ENCODE measurements around the gene ST7. TPM values are rescaled to one million over a fixed set of nuclear protein-coding genes. Genes with fewer than 3 reads are reported as not detected.

Gene ST7
- total RNA-seq, 4 donors from 2014 or later = 7.2 to 47.9 (median 19.1) TPM

- DNase-seq = no peak
- H3K9me3 ChIP-seq = no peaks in the 10 kb centered on the region
- TF ChIP-seq EP300 (IDR thresholded peaks at IDR 0.05; ENCODE audit: low read depth) = no peak
- no peak for TF ChIP-seq POLR2A (IDR thresholded peaks at IDR 0.05)
- TF ChIP-seq POLR2AphosphoS5 (IDR thresholded peaks at IDR 0.05) = no peak
- no peak for TF ChIP-seq CTCF (IDR thresholded peaks at IDR 0.05)
- no peaks in the 10 kb centered on the region for H3K27me3 ChIP-seq
- intact Hi-C loops (cut with DNase I; ENCODE audit: low total_unique reads) = no loop called here
- no peaks in the 10 kb centered on the region for H3K36me3 ChIP-seq
- in situ Hi-C loops (cut with MboI; ENCODE audit: low pct_ligation_motif_present in 1 of 4, low pct_unique_long_range_greater_than_20kb in 1 of 4, low sequenced_read_pairs in 3 of 4) = loop anchor here in 2 of 4 donors (25.0 kb wide), 3 partner anchors 510 to 1010 kb away; partner anchors contain the start of gene ANKRD7 (in 1 of the 2)
- H3K4me3 ChIP-seq = no peak overlapping the region
- H3K4me1 ChIP-seq = no peaks in the 10 kb centered on the region
- 59 to 100% methylated on average over 2 to 3 of the region's 3 CpGs for WGBS, 2 donors (ENCODE audit: low coverage in 1 of 2)
- no peak overlapping the region for H3K27ac ChIP-seq
Measured at GRCh38 chr7:117202511-117202910, 249.2 kb downstream of the ST7 start.

DNA sequence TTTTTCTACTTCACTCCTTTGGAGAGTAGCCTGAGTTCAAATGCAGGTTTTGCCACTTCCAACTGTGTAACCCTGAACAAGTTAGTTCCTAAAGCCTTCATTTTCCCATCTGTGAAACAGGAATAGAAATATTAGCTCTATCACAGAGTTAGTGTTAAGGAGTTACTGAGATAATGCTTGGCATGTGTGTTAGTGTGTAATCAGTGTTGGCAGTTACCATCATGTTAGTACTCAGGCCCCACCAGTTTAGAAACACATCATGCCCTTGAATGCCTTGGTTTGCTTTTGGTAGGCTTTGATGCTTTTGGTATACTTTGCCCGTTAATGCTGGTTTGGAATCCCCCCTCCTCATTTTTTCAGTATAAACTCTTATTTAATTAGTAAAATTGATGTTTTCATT is 249.9 kb downstream of the ST7 start:
- H3K4me1 ChIP-seq = no peaks in the 10 kb centered on the region
- H3K9me3 ChIP-seq = no peaks in the 10 kb centered on the region
- no peak overlapping the region for H3K4me3 ChIP-seq
- DNase-seq = no peak
- TF ChIP-seq EP300 (IDR thresholded peaks at IDR 0.05; ENCODE audit: low read depth) = no peak
- in situ Hi-C loops (cut with MboI; ENCODE audit: low pct_ligation_motif_present in 1 of 4, low pct_unique_long_range_greater_than_20kb in 1 of 4, low sequenced_read_pairs in 3 of 4) (loop anchor here in 2 of 4 donors (25.0 kb wide), 3 partner anchors 509 to 1009 kb away; partner anchors contain the start of gene ANKRD7 (in 1 of the 2)), intact Hi-C loops (cut with DNase I; ENCODE audit: low total_unique reads) (no loop called here)
- no peaks in the 10 kb centered on the region for H3K36me3 ChIP-seq
- H3K27ac ChIP-seq = no peak overlapping the region
- no peaks in the 10 kb centered on the region for H3K27me3 ChIP-seq
- 93 to 100% methylated on average over 1 of the region's 1 CpG for WGBS, 2 donors (ENCODE audit: low coverage in 1 of 2)

DNA sequence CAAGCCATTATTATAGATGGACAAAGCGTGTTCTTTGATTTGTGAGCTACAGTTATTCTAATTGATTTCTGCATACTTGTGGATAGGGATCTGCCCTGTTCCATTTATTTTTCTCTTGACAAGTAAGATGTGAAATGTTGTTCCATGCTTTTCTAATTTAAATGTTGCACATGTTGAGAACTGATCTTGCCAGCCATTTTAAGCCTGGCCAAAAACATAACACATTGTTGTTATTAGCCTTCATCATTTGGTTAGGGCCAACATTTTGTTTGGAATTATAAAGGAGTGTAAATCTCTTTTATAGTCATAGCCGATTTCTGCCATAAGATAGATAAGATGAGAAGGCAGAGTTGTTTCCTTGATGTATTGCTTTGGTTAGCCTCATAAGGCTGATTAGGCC is 252.6 kb downstream of the ST7 start:
- Histone ChIP-seq H3K4me3 (no peak overlapping the region), H3K27ac (no peak overlapping the region), H3K9me3 (no peaks in the 10 kb centered on the region), H3K36me3 (no peaks in the 10 kb centered on the region), H3K4me1 (no peaks in the 10 kb centered on the region), H3K27me3 (no peaks in the 10 kb centered on the region)
- DNase-seq = no peak
- WGBS, 2 donors (ENCODE audit: low coverage in 1 of 2) = 71 to 90% methylated on average over 2 of the region's 2 CpGs
- TF ChIP-seq POLR2A (IDR thresholded peaks at IDR 0.05) (no peak), EP300 (IDR thresholded peaks at IDR 0.05; ENCODE audit: low read depth) (no peak), POLR2AphosphoS5 (IDR thresholded peaks at IDR 0.05) (no peak), CTCF (IDR thresholded peaks at IDR 0.05) (no peak)
- in situ Hi-C loops (cut with MboI; ENCODE audit: low pct_ligation_motif_present in 1 of 4, low pct_unique_long_range_greater_than_20kb in 1 of 4, low sequenced_read_pairs in 3 of 4) = loop anchor here in 2 of 4 donors (25.0 kb wide), 3 partner anchors 506 to 1006 kb away; partner anchors contain the start of gene ANKRD7 (in 1 of the 2)
- intact Hi-C loops (cut with DNase I; ENCODE audit: low total_unique reads) = no loop called here

DNA sequence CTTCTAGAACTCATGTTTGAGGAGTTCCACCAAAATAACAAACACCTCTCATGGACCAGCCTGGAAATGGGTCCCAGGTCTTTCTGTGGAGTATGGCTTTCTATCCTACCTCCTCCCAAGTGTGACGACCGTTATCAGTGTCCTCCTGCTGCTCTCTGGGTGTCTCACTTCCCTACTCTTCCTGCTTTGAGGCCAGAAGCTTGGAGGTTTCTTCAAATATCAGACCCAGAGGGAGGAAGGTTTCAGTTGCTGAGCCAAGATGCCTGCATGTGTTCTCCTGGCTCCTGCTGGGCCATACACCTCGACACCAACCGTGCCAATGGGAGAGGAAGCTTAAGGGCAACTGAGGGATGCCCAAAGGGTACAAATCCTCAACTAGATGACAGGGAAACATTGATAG is 255.0 kb downstream of the ST7 start:
- no peaks in the 10 kb centered on the region for H3K4me1 ChIP-seq
- no peak for TF ChIP-seq EP300 (IDR thresholded peaks at IDR 0.05; ENCODE audit: low read depth)
- no peak for TF ChIP-seq POLR2A (IDR thresholded peaks at IDR 0.05)
- no peak for TF ChIP-seq CTCF (IDR thresholded peaks at IDR 0.05)
- TF ChIP-seq POLR2AphosphoS5 (IDR thresholded peaks at IDR 0.05) = no peak
- no peaks in the 10 kb centered on the region for H3K36me3 ChIP-seq
- no peak overlapping the region for H3K4me3 ChIP-seq
- WGBS, 2 donors (ENCODE audit: low coverage in 1 of 2) = 89 to 100% methylated on average over 2 to 4 of the region's 4 CpGs
- in situ Hi-C loops (cut with MboI; ENCODE audit: low pct_ligation_motif_present in 1 of 4, low pct_unique_long_range_greater_than_20kb in 1 of 4, low sequenced_read_pairs in 3 of 4) = loop anchor here in 2 of 4 donors (25.0 kb wide), 3 partner anchors 504 to 1004 kb away; partner anchors contain the start of gene ANKRD7 (in 1 of the 2)
- no peaks in the 10 kb centered on the region for H3K27me3 ChIP-seq
- intact Hi-C loops (cut with DNase I; ENCODE audit: low total_unique reads) = no loop called here
- no peak for DNase-seq
- no peak overlapping the region for H3K27ac ChIP-seq
- no peaks in the 10 kb centered on the region for H3K9me3 ChIP-seq

DNA sequence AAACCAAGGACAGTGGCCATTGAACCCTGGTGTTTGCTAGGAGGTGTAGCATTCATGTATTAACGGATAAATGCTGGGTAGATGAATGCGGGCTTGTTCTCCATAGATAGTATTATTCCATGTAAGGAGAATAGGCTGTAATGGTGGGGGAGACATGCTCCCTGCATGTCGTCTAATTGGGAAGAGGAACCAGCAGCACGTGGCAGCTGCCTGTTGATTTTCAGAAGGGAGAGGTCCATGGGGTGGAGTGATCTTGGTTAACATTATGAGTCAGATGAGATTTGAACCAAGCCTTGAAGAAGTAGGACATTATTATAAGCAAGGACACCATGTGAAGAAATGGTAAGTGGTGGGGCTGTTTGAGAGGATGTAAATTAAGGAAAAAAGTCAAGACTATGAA is 257.1 kb downstream of the ST7 start:
- 89 to 92% methylated on average over 4 of the region's 4 CpGs for WGBS, 2 donors (ENCODE audit: low coverage in 1 of 2)
- Histone ChIP-seq H3K4me3 (no peak overlapping the region), H3K27ac (no peak overlapping the region), H3K9me3 (no peaks in the 10 kb centered on the region), H3K27me3 (no peaks in the 10 kb centered on the region), H3K36me3 (no peaks in the 10 kb centered on the region), H3K4me1 (no peaks in the 10 kb centered on the region)
- intact Hi-C loops (cut with DNase I; ENCODE audit: low total_unique reads) = no loop called here
- TF ChIP-seq POLR2A (IDR thresholded peaks at IDR 0.05) (no peak), CTCF (IDR thresholded peaks at IDR 0.05) (no peak), EP300 (IDR thresholded peaks at IDR 0.05; ENCODE audit: low read depth) (no peak), POLR2AphosphoS5 (IDR thresholded peaks at IDR 0.05) (no peak)
- DNase-seq = no peak
- in situ Hi-C loops (cut with MboI; ENCODE audit: low pct_ligation_motif_present in 1 of 4, low pct_unique_long_range_greater_than_20kb in 1 of 4, low sequenced_read_pairs in 3 of 4) = loop anchor here in 2 of 4 donors (25.0 kb wide), 3 partner anchors 502 to 1002 kb away; partner anchors contain the start of gene ANKRD7 (in 1 of the 2)

All from transverse colon (tissue), 4 donors.